ENCODE data around the gene SIDT1. TPM values are rescaled to one million over a fixed set of nuclear protein-coding genes. Genes with fewer than 3 reads are reported as not detected.

SIDT1 gene
- total RNA-seq, 1 experiment from 2014 or later, result not detected

DNA sequence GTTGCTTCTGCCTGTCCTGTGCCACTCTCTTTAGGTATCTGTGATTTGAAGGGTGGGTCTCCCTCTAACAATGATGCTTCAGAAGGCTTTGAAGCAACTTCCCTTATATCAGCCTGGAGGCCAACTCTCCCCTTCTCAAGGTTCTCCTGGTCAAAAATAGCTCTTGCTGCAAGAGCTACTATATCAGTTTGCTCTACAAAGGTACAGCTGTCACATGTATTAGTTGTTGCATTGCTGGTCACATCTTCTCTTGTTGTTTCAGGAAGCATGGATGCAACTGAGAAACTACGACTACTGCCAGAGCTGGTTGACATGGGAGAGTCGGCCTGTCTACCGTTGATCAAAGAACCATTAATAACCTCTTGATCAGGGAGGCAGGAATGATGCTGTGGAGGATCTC is 125.8 kb downstream of the SIDT1 start:
- H3K36me3 Mint-ChIP-seq (ENCODE audit: insufficient read depth in 1 of 3, low read depth in 3 of 3), result peaks cover 10 to 37% (median 27%) of the 10 kb centered on the region in 3 experiments
- Histone ChIP-seq H2BK20ac (ENCODE audit: low read depth, low read length, poor library complexity, severe bottlenecking) (no peak overlapping the region), H2BK15ac (ENCODE audit: low read depth, low read length) (no peak overlapping the region), H3K23me2 (ENCODE audit: insufficient read length, low read depth, low read length, poor library complexity, severe bottlenecking) (no peaks in the 10 kb centered on the region), H3K56ac (ENCODE audit: insufficient read length, low read depth, low read length) (no peak overlapping the region), H4K8ac (replicated peaks; ENCODE audit: insufficient read length, low read depth, low read length) (no peak overlapping the region), H2BK12ac (ENCODE audit: insufficient read length, low read depth, low read length) (no peak overlapping the region), H2AFZ (ENCODE audit: low read length) (no peak overlapping the region), H3K4me2 (ENCODE audit: insufficient read depth, insufficient read length, low read length) (no peak overlapping the region), H3K79me1 (ENCODE audit: insufficient read depth, low read depth, low read length, poor library complexity, severe bottlenecking) (no peaks in the 10 kb centered on the region), H3K27ac (ENCODE audit: insufficient read length, low read depth, low read length) (no peak overlapping the region), H3K14ac (ENCODE audit: insufficient read depth, low read length) (no peak overlapping the region), H4K91ac (ENCODE audit: insufficient read length, low read depth, low read length) (no peak overlapping the region), H4K20me1 (ENCODE audit: control insufficient read depth, insufficient read depth, insufficient read length) (no peaks in the 10 kb centered on the region), H4K5ac (ENCODE audit: insufficient read length, low read depth, low read length) (no peak overlapping the region), H3T11ph (ENCODE audit: low read length) (no peak overlapping the region), H3K4ac (ENCODE audit: low read depth, low read length) (no peak overlapping the region), H3K27me3 (ENCODE audit: insufficient read depth, low read length) (no peaks in the 10 kb centered on the region), H2BK5ac (ENCODE audit: insufficient read length, low read length) (no peak overlapping the region), H3K4me1 (ENCODE audit: insufficient read depth, low read length) (no peaks in the 10 kb centered on the region), H2AK5ac (ENCODE audit: insufficient read length, low read length) (no peak overlapping the region), H3K79me2 (ENCODE audit: insufficient read depth, low read length) (no peaks in the 10 kb centered on the region), H3K23ac (ENCODE audit: insufficient read length, low read depth, low read length) (no peak overlapping the region), H2BK120ac (ENCODE audit: low read depth, low read length, poor library complexity, severe bottlenecking) (no peak overlapping the region), H3K9me3 (ENCODE audit: control insufficient read depth, low read depth, low read length) (no peaks in the 10 kb centered on the region), H3K18ac (ENCODE audit: insufficient read length, low read depth, low read length) (no peak overlapping the region), H3K9ac (ENCODE audit: extremely low read depth, insufficient read length, low read length) (no peak overlapping the region)
- H3K27ac Mint-ChIP-seq, result no peak overlapping the region
- no CpG with 5 or more reads among the region's 3 CpGs for WGBS (ENCODE audit: extremely low coverage, insufficient read length, low lambda C conversion rate)
- H3K4me1 Mint-ChIP-seq, result peaks cover under 1 to 1% of the 10 kb centered on the region in 2 experiments; a peak in 2 of 4 replicates
- H3K4me3 Mint-ChIP-seq, result no peak overlapping the region
- DNase-seq, result no peak
- TF ChIP-seq, protein P1, sequence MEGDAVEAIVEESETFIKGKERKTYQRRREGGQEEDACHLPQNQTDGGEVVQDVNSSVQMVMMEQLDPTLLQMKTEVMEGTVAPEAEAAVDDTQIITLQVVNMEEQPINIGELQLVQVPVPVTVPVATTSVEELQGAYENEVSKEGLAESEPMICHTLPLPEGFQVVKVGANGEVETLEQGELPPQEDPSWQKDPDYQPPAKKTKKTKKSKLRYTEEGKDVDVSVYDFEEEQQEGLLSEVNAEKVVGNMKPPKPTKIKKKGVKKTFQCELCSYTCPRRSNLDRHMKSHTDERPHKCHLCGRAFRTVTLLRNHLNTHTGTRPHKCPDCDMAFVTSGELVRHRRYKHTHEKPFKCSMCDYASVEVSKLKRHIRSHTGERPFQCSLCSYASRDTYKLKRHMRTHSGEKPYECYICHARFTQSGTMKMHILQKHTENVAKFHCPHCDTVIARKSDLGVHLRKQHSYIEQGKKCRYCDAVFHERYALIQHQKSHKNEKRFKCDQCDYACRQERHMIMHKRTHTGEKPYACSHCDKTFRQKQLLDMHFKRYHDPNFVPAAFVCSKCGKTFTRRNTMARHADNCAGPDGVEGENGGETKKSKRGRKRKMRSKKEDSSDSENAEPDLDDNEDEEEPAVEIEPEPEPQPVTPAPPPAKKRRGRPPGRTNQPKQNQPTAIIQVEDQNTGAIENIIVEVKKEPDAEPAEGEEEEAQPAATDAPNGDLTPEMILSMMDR (conservative IDR thresholded peaks at IDR 0.05), result no peak
- H3K27me3 Mint-ChIP-seq (ENCODE audit: low read depth), result no peaks in the 10 kb centered on the region
- H3K9me3 Mint-ChIP-seq, result no peaks in the 10 kb centered on the region

All from H9 (cell line).